Activated naive CD8-positive, alpha-beta T cell (primary cell): ENCODE results near the gene EMSY.
"Not testable (repeated sequence)": the region's sequence is repeated elsewhere in the genome, so short reads cannot be mapped to it uniquely, and the experiment has no call there.

Experiments used
- H3K27ac Mint-ChIP-seq: one replicate; pipeline ENCODE4 v1.8.0; 2021; ENCODE audit warnings: mixed read lengths
- H3K27me3 Mint-ChIP-seq: one replicate; pipeline ENCODE4 v1.8.0; 2021; ENCODE audit warnings: mixed read lengths
- H3K36me3 Mint-ChIP-seq: one replicate; pipeline ENCODE4 v1.8.0; 2021; ENCODE audit warnings: mixed read lengths
- H3K4me1 Mint-ChIP-seq: one replicate; pipeline ENCODE4 v1.8.0; 2021; ENCODE audit warnings: low read depth, mixed read lengths
- H3K4me3 Mint-ChIP-seq: one replicate; pipeline ENCODE4 v1.8.0; 2021; ENCODE audit warnings: mild to moderate bottlenecking, mixed read lengths
- H3K9me3 Mint-ChIP-seq: one replicate; pipeline ENCODE4 v1.8.0; 2021; ENCODE audit warnings: low read depth, mixed read lengths

The EMSY gene

GRCh38 chr11:76444384-76445120 lies at the start of gene EMSY:
Gene EMSY (plus strand): TSS chr11:76445018. CDS start chr11:76446939, 1,921 bp downstream.
- no peaks in the 10 kb centered on the region for H3K27me3 Mint-ChIP-seq
- H3K27ac Mint-ChIP-seq = peak within 1 kb of the TSS; percentile 98
- peaks cover 31% of the 10 kb centered on the region for H3K4me1 Mint-ChIP-seq
- no peaks in the 10 kb centered on the region for H3K36me3 Mint-ChIP-seq
- peak within 1 kb of the TSS; percentile 93 for H3K4me3 Mint-ChIP-seq
- no peaks in the 10 kb centered on the region for H3K9me3 Mint-ChIP-seq

GRCh38 chr11:76395296-76395695 lies 49.5 kb upstream of the EMSY start:
- Mint-ChIP-seq H3K9me3 (no peaks in the 10 kb centered on the region), H3K27ac (no peak overlapping the region), H3K27me3 (no peaks in the 10 kb centered on the region), H3K36me3 (no peaks in the 10 kb centered on the region), H3K4me3 (no peak overlapping the region), H3K4me1 (no peaks in the 10 kb centered on the region)

- Mint-ChIP-seq H3K36me3 (no peaks in the 10 kb centered on the region), H3K4me1 (peaks cover 2% of the 10 kb centered on the region), H3K27ac (no peak overlapping the region), H3K9me3 (no peaks in the 10 kb centered on the region), H3K27me3 (no peaks in the 10 kb centered on the region), H3K4me3 (no peak overlapping the region)
These were observed 47.4 kb upstream of the EMSY start for GRCh38 chr11:76397383-76397782.

- Mint-ChIP-seq H3K9me3 (no peaks in the 10 kb centered on the region), H3K27ac (no peak overlapping the region), H3K4me3 (no peak overlapping the region), H3K36me3 (no peaks in the 10 kb centered on the region), H3K27me3 (no peaks in the 10 kb centered on the region), H3K4me1 (peaks cover 2% of the 10 kb centered on the region)
These were observed 43.9 kb upstream of the EMSY start for GRCh38 chr11:76400967-76401366.

GRCh38 chr11:76401484-76401883 lies 43.3 kb upstream of the EMSY start:
- not testable (repeated sequence) for H3K36me3 Mint-ChIP-seq, H3K4me1 Mint-ChIP-seq, H3K27ac Mint-ChIP-seq, H3K9me3 Mint-ChIP-seq, H3K27me3 Mint-ChIP-seq, H3K4me3 Mint-ChIP-seq

GRCh38 chr11:76406359-76406758 lies 38.5 kb upstream of the EMSY start:
- no peak overlapping the region for H3K27ac Mint-ChIP-seq
- H3K9me3 Mint-ChIP-seq = no peaks in the 10 kb centered on the region
- no peak overlapping the region for H3K4me3 Mint-ChIP-seq
- H3K36me3 Mint-ChIP-seq = no peaks in the 10 kb centered on the region
- peaks cover 2% of the 10 kb centered on the region for H3K4me1 Mint-ChIP-seq
- no peaks in the 10 kb centered on the region for H3K27me3 Mint-ChIP-seq

- Mint-ChIP-seq H3K36me3 (no peaks in the 10 kb centered on the region), H3K9me3 (no peaks in the 10 kb centered on the region), H3K4me3 (no peak overlapping the region), H3K27me3 (no peaks in the 10 kb centered on the region), H3K27ac (no peak overlapping the region), H3K4me1 (peaks cover 2% of the 10 kb centered on the region)
These were observed 36.5 kb upstream of the EMSY start for GRCh38 chr11:76408171-76408965.

- no peak overlapping the region for H3K4me3 Mint-ChIP-seq
- peaks cover 2% of the 10 kb centered on the region for H3K27me3 Mint-ChIP-seq
- H3K36me3 Mint-ChIP-seq = no peaks in the 10 kb centered on the region
- peaks cover 2% of the 10 kb centered on the region for H3K4me1 Mint-ChIP-seq
- H3K9me3 Mint-ChIP-seq = no peaks in the 10 kb centered on the region
- H3K27ac Mint-ChIP-seq = no peak overlapping the region
These were observed 33.9 kb upstream of the EMSY start for GRCh38 chr11:76410851-76411357.

- Mint-ChIP-seq H3K4me1 (no peaks in the 10 kb centered on the region), H3K9me3 (no peaks in the 10 kb centered on the region), H3K4me3 (no peak overlapping the region), H3K36me3 (no peaks in the 10 kb centered on the region), H3K27ac (no peak overlapping the region), H3K27me3 (peaks cover 8% of the 10 kb centered on the region)
These were observed 29.7 kb upstream of the EMSY start for GRCh38 chr11:76415073-76415472.

GRCh38 chr11:76419896-76420295 lies 24.9 kb upstream of the EMSY start:
- no peaks in the 10 kb centered on the region for H3K36me3 Mint-ChIP-seq
- H3K27me3 Mint-ChIP-seq = peaks cover 11% of the 10 kb centered on the region
- no peak overlapping the region for H3K27ac Mint-ChIP-seq
- H3K9me3 Mint-ChIP-seq = no peaks in the 10 kb centered on the region
- H3K4me1 Mint-ChIP-seq = peaks cover 6% of the 10 kb centered on the region
- H3K4me3 Mint-ChIP-seq = no peak overlapping the region

- Mint-ChIP-seq H3K27me3 (peaks cover 5% of the 10 kb centered on the region), H3K4me3 (no peak overlapping the region), H3K27ac (no peak overlapping the region), H3K36me3 (no peaks in the 10 kb centered on the region), H3K4me1 (peaks cover 6% of the 10 kb centered on the region), H3K9me3 (no peaks in the 10 kb centered on the region)
These were observed 20.4 kb upstream of the EMSY start for GRCh38 chr11:76424379-76424778.

- Mint-ChIP-seq H3K27me3 (peaks cover 5% of the 10 kb centered on the region), H3K4me1 (peaks cover 6% of the 10 kb centered on the region), H3K36me3 (no peaks in the 10 kb centered on the region), H3K27ac (no peak overlapping the region), H3K9me3 (no peaks in the 10 kb centered on the region), H3K4me3 (no peak overlapping the region)
These were observed 19.9 kb upstream of the EMSY start for GRCh38 chr11:76424891-76425290.

- H3K36me3 Mint-ChIP-seq = no peaks in the 10 kb centered on the region
- no peak overlapping the region for H3K4me3 Mint-ChIP-seq
- no peak overlapping the region for H3K27ac Mint-ChIP-seq
- H3K4me1 Mint-ChIP-seq = peaks cover 6% of the 10 kb centered on the region
- no peaks in the 10 kb centered on the region for H3K9me3 Mint-ChIP-seq
- H3K27me3 Mint-ChIP-seq = peaks cover 5% of the 10 kb centered on the region
These were observed 18.2 kb upstream of the EMSY start for GRCh38 chr11:76426660-76427059.

GRCh38 chr11:76436020-76436419 lies 8.8 kb upstream of the EMSY start:
- H3K27ac Mint-ChIP-seq = no peak overlapping the region
- H3K4me1 Mint-ChIP-seq = no peaks in the 10 kb centered on the region
- H3K27me3 Mint-ChIP-seq = no peaks in the 10 kb centered on the region
- H3K36me3 Mint-ChIP-seq = peaks cover 3% of the 10 kb centered on the region
- no peak overlapping the region for H3K4me3 Mint-ChIP-seq
- no peaks in the 10 kb centered on the region for H3K9me3 Mint-ChIP-seq

GRCh38 chr11:76443268-76443980 lies 1.4 kb upstream of the EMSY start:
- Mint-ChIP-seq H3K4me3 (peak overlapping the region; percentile 93), H3K9me3 (no peaks in the 10 kb centered on the region), H3K27ac (peak overlapping the region; percentile 98), H3K4me1 (peaks cover 28% of the 10 kb centered on the region), H3K36me3 (no peaks in the 10 kb centered on the region), H3K27me3 (no peaks in the 10 kb centered on the region)
